ENCODE measurements around the gene PPP2R5D. TPM values are rescaled to one million over a fixed set of nuclear protein-coding genes. Genes with fewer than 3 reads are reported as not detected.

The PPP2R5D gene
- total and polyA plus RNA-seq, 2 of the 4 experiments (the other 2 are of a cell fraction): 55.6 to 68.8 TPM

- DNase-seq: no peak
- 100% methylated on average over 4 of the region's 9 CpGs; no CpG with 5 or more reads in 1 of the 2 experiments for WGBS, 2 experiments (ENCODE audit: extremely low coverage in 2 of 2, insufficient read length in 1 of 2)
- Histone ChIP-seq H3K9ac (ENCODE audit: low read depth, low read length) (no peak overlapping the region), H2BK5ac (ENCODE audit: low read depth, low read length, poor library complexity, severe bottlenecking) (no peak overlapping the region), H2AK5ac (ENCODE audit: low read depth, low read length) (no peak overlapping the region), H3K9me3 (ENCODE audit: control insufficient read depth, insufficient read depth, low read length) (no peaks in the 10 kb centered on the region), H3K4ac (ENCODE audit: low read depth, low read length) (no peak overlapping the region), H3K4me3 (ENCODE audit: insufficient read depth, low read depth, low read length) (no peak overlapping the region), H3K23ac (ENCODE audit: low read depth, low read length) (no peak overlapping the region), H3K36me3 (ENCODE audit: control insufficient read depth, insufficient read depth, low read length) (peaks cover 73% of the 10 kb centered on the region), H2BK15ac (ENCODE audit: low read depth, low read length) (no peak overlapping the region), H2BK120ac (ENCODE audit: low read depth, low read length) (no peak overlapping the region), H3K27ac (ENCODE audit: insufficient read depth, low read length) (no peak overlapping the region), H4K20me1 (ENCODE audit: insufficient read depth, low read length) (no peaks in the 10 kb centered on the region), H2AFZ (replicated peaks; ENCODE audit: low read length, poor library complexity) (no peak overlapping the region), H3K27me3 (ENCODE audit: control insufficient read depth, insufficient read depth, low read length) (no peaks in the 10 kb centered on the region), H3K56ac (ENCODE audit: extremely low read depth, insufficient read depth, low read length) (no peak overlapping the region), H3K14ac (replicated peaks; ENCODE audit: low read depth, low read length) (no peak overlapping the region), H3K79me1 (ENCODE audit: low read depth in 1 of 2, low read length in 2 of 2) (peaks cover 0 to 5% of the 10 kb centered on the region in 2 experiments; a peak in 1 of 4 replicates), H3K18ac (ENCODE audit: low read depth, low read length) (no peak overlapping the region), H4K91ac (ENCODE audit: insufficient read depth, low read depth, low read length) (no peak overlapping the region), H3K4me1 (ENCODE audit: control insufficient read depth, insufficient read depth, low read length) (no peaks in the 10 kb centered on the region), H2BK20ac (ENCODE audit: low read depth, low read length) (no peak overlapping the region), H2AK9ac (replicated peaks; ENCODE audit: low read depth, low read length, poor library complexity) (no peak overlapping the region), H3K9me1 (ENCODE audit: insufficient read depth, low read length) (no peaks in the 10 kb centered on the region), H4K8ac (ENCODE audit: low read depth in 2 of 2, low read length in 2 of 2) (no peak overlapping the region), H4K5ac (ENCODE audit: low read depth, low read length) (no peak overlapping the region), H3K4me2 (ENCODE audit: low read depth, low read length) (no peak overlapping the region)
- ATAC-seq (ENCODE audit: low read depth): no peak
- TF ChIP-seq NFE2L2 (IDR thresholded peaks at IDR 0.05; ENCODE audit: low read depth, low read length) (no peak), SMC3 (IDR thresholded peaks at IDR 0.05; ENCODE audit: low read depth, low read length) (no peak), CEBPB (IDR thresholded peaks at IDR 0.05; ENCODE audit: low read depth, low read length) (no peak), MXI1 (IDR thresholded peaks at IDR 0.05; ENCODE audit: borderline replicate concordance, low read depth, low read length) (no peak), FOS (IDR thresholded peaks at IDR 0.05; ENCODE audit: low read depth, low read length) (no peak), ELK1 (IDR thresholded peaks at IDR 0.05; ENCODE audit: borderline replicate concordance, low read depth, low read length) (no peak), MAZ (IDR thresholded peaks at IDR 0.05; ENCODE audit: borderline replicate concordance, low read depth, low read length) (no peak), MAFK (IDR thresholded peaks at IDR 0.05; ENCODE audit: low read depth, low read length) (no peak), BHLHE40 (IDR thresholded peaks at IDR 0.05; ENCODE audit: low read depth, low read length) (no peak)
- in situ Hi-C loops (cut with MboI; ENCODE audit: low sequenced_read_pairs) (no loop called here), intact Hi-C loops (cut with micrococcal nuclease) (no loop called here), dilution Hi-C loops (cut with HindIII; ENCODE audit: low sequenced_read_pairs, unreplicated experiment) (no loop called here)
- POLR2A ChIA-PET (ENCODE audit: unreplicated experiment): no interaction called here
- no TSS peak for BruUV-seq (replicated peaks)
- CTCF ChIA-PET: no interaction called here
Measured at GRCh38 chr6:43043310-43043709, 58.9 kb downstream of the PPP2R5D start.

Data from IMR-90 (cell line).